ENCODE data around the gene ZRANB2.

GRCh38 chr1:71053146-71053545 is 27.7 kb downstream of the ZRANB2 start:
- TF ChIP-seq CTCF (IDR thresholded peaks at IDR 0.05): no peak
- no peak for TF ChIP-seq POLR2AphosphoS5 (IDR thresholded peaks at IDR 0.05; ENCODE audit: insufficient read depth in 1 of 2, low read depth in 1 of 2)

All from vagina (tissue), 2 donors.